HEK293 (cell line): ENCODE measurements around the gene AGPAT4.

ENCODE experiments used
- CTCF ChIA-PET: fragments of 350-600 bp; formaldehyde crosslinking; extraction: SDS; loops from one replicate; lab custom pipeline; 2021; ENCODE audit warnings: antibody characterized with exemption; lab: Yijun Ruan, JAX
- POLR2A ChIA-PET: fragments of 300-600 bp; formaldehyde crosslinking; extraction: SDS; loops from one replicate; lab custom pipeline; 2020; ENCODE audit warnings: antibody characterized with exemption, inconsistent platforms; lab: Yijun Ruan, JAX
- H3K27ac ChIP-seq: fragments of 200-500 bp; sonication (Bioruptor generic); 2 replicates; pipeline ENCODE4 v1.5.1; 2014; ENCODE audit warnings: low read depth, low read length, control low read depth, inconsistent platforms; ENCODE audit errors: extremely low read depth
- H3K36me3 ChIP-seq, 2 experiments: fragments of 200-500 bp in 1 of 2; sonication (Bioruptor generic) in 1 of 2; 1 replicate in 1 of 2; 2 replicates in 1 of 2; pipeline ENCODE4 v1.5.1; 2014 to 2017; ENCODE audit warnings: inconsistent platforms in 2 of 2, low read length in 2 of 2; ENCODE audit not compliant: control insufficient read depth in 2 of 2, insufficient read depth in 1 of 2
- H3K4me1 ChIP-seq: fragments of 200-500 bp; sonication (Bioruptor generic); 2 replicates; pipeline ENCODE4 v1.5.1; 2014; ENCODE audit warnings: mild to moderate bottlenecking, low read length, inconsistent platforms; ENCODE audit not compliant: control insufficient read depth, insufficient read depth
- H3K4me3 ChIP-seq: 2 replicates; pipeline ENCODE4 v1.5.1; 2011; ENCODE audit warnings: low read depth, mild to moderate bottlenecking, control low read depth, low read length, moderate library complexity
- H3K9me3 ChIP-seq: fragments of 200-500 bp; sonication (Bioruptor generic); 2 replicates; pipeline ENCODE4 v1.5.1; 2014; ENCODE audit warnings: low read depth, low read length, inconsistent platforms; ENCODE audit not compliant: control insufficient read depth, insufficient read depth
- GLI2 ChIP-seq: fragments of 450-650 bp; formaldehyde crosslinking; IDR thresholded peaks from 2 replicates; pipeline ENCODE4; 2017; ENCODE audit warnings: missing biosample characterization, missing genetic modification characterization, low read depth, borderline replicate concordance
- TCF7L2 ChIP-seq: IDR thresholded peaks from 2 replicates; pipeline ENCODE4 v1.6.1; 2011; ENCODE audit warnings: low read depth, mild to moderate bottlenecking, inconsistent platforms, low read length, moderate library complexity, borderline replicate concordance
- TRIM28 ChIP-seq: IDR thresholded peaks from 2 replicates; pipeline ENCODE4 v1.6.1; 2011; ENCODE audit warnings: low read length, control low read depth, borderline replicate concordance
- ZBTB17 ChIP-seq: fragments of 450-650 bp; formaldehyde crosslinking; IDR thresholded peaks from 2 replicates; pipeline ENCODE4 v1.5.1; 2016; ENCODE audit warnings: missing biosample characterization, missing genetic modification characterization
- ZBTB20 ChIP-seq: fragments of 450-650 bp; formaldehyde crosslinking; IDR thresholded peaks from 2 replicates; pipeline ENCODE4 v1.5.1; 2016; ENCODE audit warnings: missing biosample characterization, missing genetic modification characterization
- ZBTB8A ChIP-seq: fragments of 450-650 bp; formaldehyde crosslinking; IDR thresholded peaks from 2 replicates; pipeline ENCODE4 v1.5.1; 2016; ENCODE audit warnings: missing biosample characterization, missing genetic modification characterization
- ZFP37 ChIP-seq: fragments of 450-650 bp; formaldehyde crosslinking; IDR thresholded peaks from 2 replicates; pipeline ENCODE4 v1.5.1; 2016; ENCODE audit warnings: missing biosample characterization, missing genetic modification characterization
- ZNF202 ChIP-seq: fragments of 450-650 bp; formaldehyde crosslinking; IDR thresholded peaks from 2 replicates; pipeline ENCODE4 v1.5.1; 2016; ENCODE audit warnings: missing biosample characterization, missing genetic modification characterization, borderline replicate concordance
- ZNF221 ChIP-seq: fragments of 450-650 bp; formaldehyde crosslinking; IDR thresholded peaks from 2 replicates; pipeline ENCODE4 v1.5.1; 2017; ENCODE audit warnings: missing biosample characterization, missing genetic modification characterization, borderline replicate concordance
- ZNF354C ChIP-seq: fragments of 450-650 bp; formaldehyde crosslinking; IDR thresholded peaks from 2 replicates; pipeline ENCODE4 v1.5.1; 2016; ENCODE audit warnings: missing biosample characterization, missing genetic modification characterization, low read depth, borderline replicate concordance
- ZNF48 ChIP-seq: fragments of 450-650 bp; formaldehyde crosslinking; IDR thresholded peaks from 2 replicates; pipeline ENCODE4 v1.5.1; 2016; ENCODE audit warnings: missing biosample characterization, missing genetic modification characterization
- ZNF624 ChIP-seq: fragments of 450-650 bp; formaldehyde crosslinking; IDR thresholded peaks from 2 replicates; pipeline ENCODE4 v1.5.1; 2017; ENCODE audit warnings: missing biosample characterization, missing genetic modification characterization
- ZNF843 ChIP-seq: fragments of 450-650 bp; formaldehyde crosslinking; IDR thresholded peaks from 2 replicates; pipeline ENCODE4 v1.5.1; 2016; ENCODE audit warnings: missing biosample characterization, missing genetic modification characterization
- TF ChIP-seq, protein P1 (sequence below): fragments of 450-650 bp; IDR thresholded peaks from 2 replicates; pipeline ENCODE4 v1.5.1; 2018; ENCODE audit warnings: missing biosample characterization, mild to moderate bottlenecking, missing genetic modification characterization
- TF ChIP-seq, protein P2 (sequence below): fragments of 450-650 bp; formaldehyde crosslinking; IDR thresholded peaks from 2 replicates; pipeline ENCODE4 v1.5.1; 2016; ENCODE audit warnings: missing biosample characterization, missing genetic modification characterization, borderline replicate concordance
- TF ChIP-seq, protein P3 (sequence below): fragments of 450-650 bp; formaldehyde crosslinking; IDR thresholded peaks from 2 replicates; pipeline ENCODE4 v1.5.1; 2016; ENCODE audit warnings: missing biosample characterization, missing genetic modification characterization
- TF ChIP-seq, protein P4 (sequence below): fragments of 450-650 bp; formaldehyde crosslinking; IDR thresholded peaks from 2 replicates; pipeline ENCODE4 v1.5.1; 2016; ENCODE audit warnings: missing biosample characterization, missing genetic modification characterization
- TF ChIP-seq, protein P5 (sequence below): fragments of 450-650 bp; formaldehyde crosslinking; IDR thresholded peaks from 2 replicates; pipeline ENCODE4 v1.5.1; 2016; ENCODE audit warnings: missing biosample characterization, missing genetic modification characterization

The AGPAT4 gene

DNA sequence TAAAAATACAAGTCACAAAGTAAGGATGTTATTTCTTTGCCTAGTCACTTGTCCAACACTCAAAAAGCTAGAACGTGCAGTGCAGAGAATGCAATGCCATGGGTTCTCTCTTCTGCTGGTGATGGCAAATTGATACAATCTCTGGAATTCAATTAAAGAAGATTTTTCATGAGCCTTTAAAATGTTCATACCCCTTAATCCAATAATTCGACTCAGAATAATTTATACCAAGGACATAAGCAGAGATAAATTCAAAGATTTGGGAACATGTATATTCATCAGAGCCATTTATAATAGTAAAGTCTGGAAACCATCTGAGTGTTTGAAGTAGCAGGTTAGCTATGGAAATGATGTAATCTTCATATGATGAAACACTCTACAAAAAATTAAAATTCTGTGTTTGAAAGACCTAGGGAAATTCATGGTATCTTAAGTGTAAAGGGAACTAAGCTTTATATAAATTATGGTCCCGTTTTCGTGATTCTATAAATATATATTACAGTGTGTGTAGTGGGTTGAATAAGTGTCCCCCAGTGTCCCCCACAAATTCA lies 2.8 kb upstream of the AGPAT4 start:
- no peak for TF ChIP-seq ZNF48
- POLR2A ChIA-PET: no interaction called here

DNA sequence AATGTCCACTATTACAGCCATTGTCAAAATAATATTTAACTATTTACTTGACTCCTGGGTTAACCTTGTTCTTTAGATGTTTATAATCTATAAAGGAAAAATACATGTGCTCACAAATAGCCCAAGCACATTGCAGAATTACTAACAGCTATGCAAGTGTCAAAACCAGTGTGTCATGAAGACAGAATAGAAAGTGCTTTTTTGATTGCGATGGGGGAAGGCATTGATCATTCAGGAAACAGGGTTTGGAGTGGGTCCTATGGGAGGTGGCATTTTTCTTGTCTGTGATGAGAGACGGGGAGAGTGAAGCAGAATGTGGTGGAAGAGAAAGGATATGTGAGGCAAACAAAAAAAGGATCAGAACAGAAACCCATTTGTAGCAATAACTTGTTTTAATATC lies 1.0 kb upstream of the AGPAT4 start:
- Histone ChIP-seq H3K36me3 (no peaks in the 10 kb centered on the region), H3K4me1 (peaks cover 9% of the 10 kb centered on the region; the same call in 1 of the 2 replicates)
- TF ChIP-seq ZBTB20 (tag by site-specific recombination) (no peak), ZNF202 (tag by site-specific recombination) (no peak), TRIM28 (no peak), ZNF221 (no peak), ZBTB8A (tag by site-specific recombination) (no peak), ZFP37 (tag by site-specific recombination) (no peak), GLI2 (no peak), TCF7L2 (no peak), ZNF354C (tag by site-specific recombination) (no peak)
- TF ChIP-seq, protein P1, sequence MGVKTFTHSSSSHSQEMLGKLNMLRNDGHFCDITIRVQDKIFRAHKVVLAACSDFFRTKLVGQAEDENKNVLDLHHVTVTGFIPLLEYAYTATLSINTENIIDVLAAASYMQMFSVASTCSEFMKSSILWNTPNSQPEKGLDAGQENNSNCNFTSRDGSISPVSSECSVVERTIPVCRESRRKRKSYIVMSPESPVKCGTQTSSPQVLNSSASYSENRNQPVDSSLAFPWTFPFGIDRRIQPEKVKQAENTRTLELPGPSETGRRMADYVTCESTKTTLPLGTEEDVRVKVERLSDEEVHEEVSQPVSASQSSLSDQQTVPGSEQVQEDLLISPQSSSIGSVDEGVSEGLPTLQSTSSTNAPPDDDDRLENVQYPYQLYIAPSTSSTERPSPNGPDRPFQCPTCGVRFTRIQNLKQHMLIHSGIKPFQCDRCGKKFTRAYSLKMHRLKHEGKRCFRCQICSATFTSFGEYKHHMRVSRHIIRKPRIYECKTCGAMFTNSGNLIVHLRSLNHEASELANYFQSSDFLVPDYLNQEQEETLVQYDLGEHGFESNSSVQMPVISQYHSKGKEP (tag by site-specific recombination): no peak
- TF ChIP-seq, protein P2, sequence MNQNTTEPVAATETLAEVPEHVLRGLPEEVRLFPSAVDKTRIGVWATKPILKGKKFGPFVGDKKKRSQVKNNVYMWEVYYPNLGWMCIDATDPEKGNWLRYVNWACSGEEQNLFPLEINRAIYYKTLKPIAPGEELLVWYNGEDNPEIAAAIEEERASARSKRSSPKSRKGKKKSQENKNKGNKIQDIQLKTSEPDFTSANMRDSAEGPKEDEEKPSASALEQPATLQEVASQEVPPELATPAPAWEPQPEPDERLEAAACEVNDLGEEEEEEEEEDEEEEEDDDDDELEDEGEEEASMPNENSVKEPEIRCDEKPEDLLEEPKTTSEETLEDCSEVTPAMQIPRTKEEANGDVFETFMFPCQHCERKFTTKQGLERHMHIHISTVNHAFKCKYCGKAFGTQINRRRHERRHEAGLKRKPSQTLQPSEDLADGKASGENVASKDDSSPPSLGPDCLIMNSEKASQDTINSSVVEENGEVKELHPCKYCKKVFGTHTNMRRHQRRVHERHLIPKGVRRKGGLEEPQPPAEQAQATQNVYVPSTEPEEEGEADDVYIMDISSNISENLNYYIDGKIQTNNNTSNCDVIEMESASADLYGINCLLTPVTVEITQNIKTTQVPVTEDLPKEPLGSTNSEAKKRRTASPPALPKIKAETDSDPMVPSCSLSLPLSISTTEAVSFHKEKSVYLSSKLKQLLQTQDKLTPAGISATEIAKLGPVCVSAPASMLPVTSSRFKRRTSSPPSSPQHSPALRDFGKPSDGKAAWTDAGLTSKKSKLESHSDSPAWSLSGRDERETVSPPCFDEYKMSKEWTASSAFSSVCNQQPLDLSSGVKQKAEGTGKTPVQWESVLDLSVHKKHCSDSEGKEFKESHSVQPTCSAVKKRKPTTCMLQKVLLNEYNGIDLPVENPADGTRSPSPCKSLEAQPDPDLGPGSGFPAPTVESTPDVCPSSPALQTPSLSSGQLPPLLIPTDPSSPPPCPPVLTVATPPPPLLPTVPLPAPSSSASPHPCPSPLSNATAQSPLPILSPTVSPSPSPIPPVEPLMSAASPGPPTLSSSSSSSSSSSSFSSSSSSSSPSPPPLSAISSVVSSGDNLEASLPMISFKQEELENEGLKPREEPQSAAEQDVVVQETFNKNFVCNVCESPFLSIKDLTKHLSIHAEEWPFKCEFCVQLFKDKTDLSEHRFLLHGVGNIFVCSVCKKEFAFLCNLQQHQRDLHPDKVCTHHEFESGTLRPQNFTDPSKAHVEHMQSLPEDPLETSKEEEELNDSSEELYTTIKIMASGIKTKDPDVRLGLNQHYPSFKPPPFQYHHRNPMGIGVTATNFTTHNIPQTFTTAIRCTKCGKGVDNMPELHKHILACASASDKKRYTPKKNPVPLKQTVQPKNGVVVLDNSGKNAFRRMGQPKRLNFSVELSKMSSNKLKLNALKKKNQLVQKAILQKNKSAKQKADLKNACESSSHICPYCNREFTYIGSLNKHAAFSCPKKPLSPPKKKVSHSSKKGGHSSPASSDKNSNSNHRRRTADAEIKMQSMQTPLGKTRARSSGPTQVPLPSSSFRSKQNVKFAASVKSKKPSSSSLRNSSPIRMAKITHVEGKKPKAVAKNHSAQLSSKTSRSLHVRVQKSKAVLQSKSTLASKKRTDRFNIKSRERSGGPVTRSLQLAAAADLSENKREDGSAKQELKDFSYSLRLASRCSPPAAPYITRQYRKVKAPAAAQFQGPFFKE: no peak
- TF ChIP-seq, protein P3, sequence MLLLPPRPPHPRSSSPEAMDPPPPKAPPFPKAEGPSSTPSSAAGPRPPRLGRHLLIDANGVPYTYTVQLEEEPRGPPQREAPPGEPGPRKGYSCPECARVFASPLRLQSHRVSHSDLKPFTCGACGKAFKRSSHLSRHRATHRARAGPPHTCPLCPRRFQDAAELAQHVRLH (tag by site-specific recombination): no peak
- TF ChIP-seq, all 188 proteins: peak for 0
- Histone ChIP-seq H3K4me3 (no peak overlapping the region), H3K9me3 (no peaks in the 10 kb centered on the region), H3K27ac (no peak overlapping the region)
- CTCF ChIA-PET: interaction anchor here (1.1 kb wide), 1 partner anchor 91 kb away, joined by 4 read pairs; no protein-coding TSS in a partner anchor
- POLR2A ChIA-PET: interaction anchor here (1.2 to 2.4 kb wide), 4 partner anchors 13 to 344 kb away, joined by 4 to 20 read pairs (median 10); partner anchors contain the start of gene MAP3K4

More for the DNA sequence above, 2.8 kb upstream of the AGPAT4 start:
- CTCF ChIA-PET: interaction anchor here (0.9 to 1.1 kb wide), 2 partner anchors 9 to 94 kb away, joined by 3 read pairs; no protein-coding TSS in a partner anchor
- H3K4me3 ChIP-seq: no peak overlapping the region
- no peaks in the 10 kb centered on the region for H3K36me3 ChIP-seq
- H3K27ac ChIP-seq: no peak overlapping the region
- H3K4me1 ChIP-seq: peaks cover 3% of the 10 kb centered on the region; the same call in 1 of the 2 replicates
- H3K9me3 ChIP-seq: no peaks in the 10 kb centered on the region

DNA sequence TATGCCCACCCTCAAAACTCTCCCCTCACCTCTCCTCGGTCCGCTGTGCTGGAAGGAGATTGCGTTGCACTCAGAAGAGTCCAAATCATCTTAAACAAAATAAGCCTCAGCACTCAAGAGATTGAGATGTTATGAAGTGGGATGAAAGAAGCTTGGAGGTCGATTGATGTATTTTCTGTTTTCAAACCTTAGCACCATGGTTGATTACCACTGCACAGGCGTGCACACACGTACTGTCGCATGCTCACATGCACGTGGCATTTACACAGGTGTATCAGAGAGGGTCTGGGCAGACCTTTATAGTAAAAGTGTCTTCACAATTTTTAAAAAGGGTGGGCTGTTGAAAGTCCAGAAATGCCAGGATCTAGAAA lies 612 bp upstream of the AGPAT4 start:
- no peaks in the 10 kb centered on the region for H3K9me3 ChIP-seq
- CTCF ChIA-PET: interaction anchor here (0.6 to 2.1 kb wide), 4 partner anchors 92 to 223 kb away, joined by 3 to 11 read pairs (median 4); no protein-coding TSS in a partner anchor
- no peaks in the 10 kb centered on the region for H3K36me3 ChIP-seq
- H3K4me1 ChIP-seq: peaks cover 9% of the 10 kb centered on the region; the same call in 1 of the 2 replicates
- POLR2A ChIA-PET: interaction anchor here (0.6 to 2.4 kb wide), 18 partner anchors 8 to 435 kb away, joined by 3 to 20 read pairs (median 4); partner anchors contain the start of gene MAP3K4
- H3K27ac ChIP-seq: peak overlapping the region; percentile 37
- peak overlapping the region; percentile 50 for H3K4me3 ChIP-seq
- TF ChIP-seq, protein P4, sequence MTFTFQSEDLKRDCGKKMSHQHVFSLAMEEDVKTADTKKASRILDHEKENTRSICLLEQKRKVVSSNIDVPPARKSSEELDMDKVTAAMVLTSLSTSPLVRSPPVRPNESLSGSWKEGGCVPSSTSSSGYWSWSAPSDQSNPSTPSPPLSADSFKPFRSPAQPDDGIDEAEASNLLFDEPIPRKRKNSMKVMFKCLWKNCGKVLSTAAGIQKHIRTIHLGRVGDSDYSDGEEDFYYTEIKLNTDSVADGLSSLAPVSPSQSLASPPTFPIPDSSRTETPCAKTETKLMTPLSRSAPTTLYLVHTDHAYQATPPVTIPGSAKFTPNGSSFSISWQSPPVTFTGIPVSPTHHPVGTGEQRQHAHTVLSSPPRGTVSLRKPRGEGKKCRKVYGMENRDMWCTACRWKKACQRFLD (tag by site-specific recombination): no peak
- TF ChIP-seq, protein P5, sequence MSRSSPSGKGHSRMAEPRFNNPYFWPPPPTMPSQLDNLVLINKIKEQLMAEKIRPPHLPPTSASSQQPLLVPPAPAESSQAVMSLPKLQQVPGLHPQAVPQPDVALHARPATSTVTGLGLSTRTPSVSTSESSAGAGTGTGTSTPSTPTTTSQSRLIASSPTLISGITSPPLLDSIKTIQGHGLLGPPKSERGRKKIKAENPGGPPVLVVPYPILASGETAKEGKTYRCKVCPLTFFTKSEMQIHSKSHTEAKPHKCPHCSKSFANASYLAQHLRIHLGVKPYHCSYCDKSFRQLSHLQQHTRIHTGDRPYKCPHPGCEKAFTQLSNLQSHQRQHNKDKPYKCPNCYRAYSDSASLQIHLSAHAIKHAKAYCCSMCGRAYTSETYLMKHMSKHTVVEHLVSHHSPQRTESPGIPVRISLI (tag by site-specific recombination): no peak
- TF ChIP-seq ZBTB17: 0 out of 2 replicates have a peak, but pooled peaks have one; percentile 0
- 0 out of 2 replicates have a peak, but pooled peaks have one; percentile 2 for TF ChIP-seq ZNF843 (tag by site-specific recombination)
- TF ChIP-seq ZNF624 (tag by site-specific recombination): no peak
